Colonic mucosa (tissue), 4 donors: ENCODE results near the gene ST3GAL3. TPM values are rescaled to one million over a fixed set of nuclear protein-coding genes. Genes with fewer than 3 reads are reported as not detected.

Experiments
- DNase-seq: peaks from one replicate; pipeline ENCODE4 v3.0.0-alpha.2; 2020
- H3K27ac ChIP-seq: fragments of 200-600 bp; one replicate; pipeline ENCODE4 v1.8.0; 2021
- H3K27me3 ChIP-seq: fragments of 200-600 bp; one replicate; pipeline ENCODE4 v1.8.0; 2021
- H3K36me3 ChIP-seq: fragments of 200-600 bp; one replicate; pipeline ENCODE4 v1.8.0; 2021
- H3K4me1 ChIP-seq: fragments of 200-600 bp; one replicate; pipeline ENCODE4 v1.8.0; 2021; ENCODE audit warnings: mild to moderate bottlenecking
- H3K4me3 ChIP-seq: fragments of 200-600 bp; one replicate; pipeline ENCODE4 v1.8.0; 2021
- H3K9ac ChIP-seq, 2 donors: one replicate each; pipeline ENCODE4 v1.7.0; 2013; ENCODE audit warnings: control low read depth in 2 of 2, low read depth in 2 of 2, low read length in 2 of 2
- H3K9me3 ChIP-seq: fragments of 200-600 bp; one replicate; pipeline ENCODE4 v1.8.0; 2021
- CTCF ChIP-seq: fragments of 200-600 bp; IDR thresholded peaks from one replicate; pipeline ENCODE4 v1.8.0; 2022; ENCODE audit warnings: antibody characterized with exemption, mild to moderate bottlenecking
- intact Hi-C: fragments of 100-400 bp; cut with DNase I; formaldehyde crosslinking; loops from one replicate; pipeline ENCODE4 v1.14.1; 2022
- total RNA-seq, 2 donors: library from RNA; stranded (reverse); fragmentation: NEBNext Ultra II Directional in 1 of 2; extraction: Animal tissue kit (Norgen Biotek cat#: 25700) in 1 of 2; gene quantifications; one replicate each; pipeline ENCODE4 v1.2.1, GENCODE V29; 2021
- donor health status: healthy.
- donor health status: DM: no; HTN: no; CAD: no.
- donor health status: DM: no; HTN: no; CAD: no.

The ST3GAL3 gene
- total RNA-seq, 2 donors from 2014 or later, result 5.1 to 6.0 TPM

GRCh38 chr1:43803105-43803504, 95.8 kb downstream of the ST3GAL3 start:
- Histone ChIP-seq H3K27ac (no peak overlapping the region), H3K4me3 (no peak overlapping the region), H3K9ac (no peak overlapping the region), H3K9me3 (no peaks in the 10 kb centered on the region), H3K4me1 (no peaks in the 10 kb centered on the region), H3K27me3 (no peaks in the 10 kb centered on the region), H3K36me3 (no peaks in the 10 kb centered on the region)
- no peak for TF ChIP-seq CTCF
- intact Hi-C loops, result no loop called here
- DNase-seq, result no peak

DNA sequence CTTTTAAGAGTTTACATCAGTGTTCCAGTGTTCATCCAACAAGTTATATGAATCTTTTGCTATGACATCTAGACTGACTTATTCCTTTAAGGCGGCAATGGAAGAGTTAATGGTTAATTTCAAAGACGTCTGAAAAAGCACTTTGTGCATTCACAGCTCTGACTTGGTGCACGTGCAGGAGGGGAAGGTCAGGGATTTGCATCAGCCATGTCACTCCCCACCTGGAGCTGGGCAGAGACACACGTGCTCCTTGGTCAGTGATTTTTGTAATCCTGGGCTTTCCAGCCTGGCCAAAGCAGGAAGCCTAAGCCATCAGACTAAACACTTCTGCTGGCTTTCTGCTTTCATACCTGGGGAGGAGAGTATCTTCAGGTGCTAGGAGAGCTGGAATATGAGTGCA, 96.3 kb downstream of the ST3GAL3 start:
- Histone ChIP-seq H3K9me3 (no peaks in the 10 kb centered on the region), H3K9ac (no peak overlapping the region), H3K4me1 (no peaks in the 10 kb centered on the region), H3K27ac (no peak overlapping the region), H3K36me3 (no peaks in the 10 kb centered on the region), H3K27me3 (no peaks in the 10 kb centered on the region), H3K4me3 (no peak overlapping the region)
- intact Hi-C loops, result no loop called here
- DNase-seq, result no peak
- no peak for TF ChIP-seq CTCF

DNA sequence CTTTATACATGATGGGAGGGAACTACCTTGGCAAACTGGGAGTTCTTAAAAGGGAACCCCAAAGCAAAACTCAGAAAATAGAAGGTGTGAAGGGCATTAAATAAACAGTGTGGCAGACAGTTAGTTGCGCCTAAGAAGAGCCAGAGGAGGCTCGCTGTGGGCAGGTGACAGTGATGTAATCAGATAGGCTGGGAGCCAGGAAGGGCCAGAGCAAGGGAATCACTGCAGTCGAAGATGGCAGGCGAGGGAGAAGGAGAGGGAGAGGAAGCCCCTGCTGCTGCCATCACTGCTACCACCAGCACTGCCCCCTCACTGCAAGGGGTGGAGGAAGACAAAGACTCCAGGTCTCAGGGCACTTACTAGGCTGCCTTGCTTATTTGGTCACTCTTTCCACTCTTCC, 97.2 kb downstream of the ST3GAL3 start:
- intact Hi-C loops, result no loop called here
- no peak for DNase-seq
- Histone ChIP-seq H3K36me3 (no peaks in the 10 kb centered on the region), H3K4me3 (no peak overlapping the region), H3K9me3 (no peaks in the 10 kb centered on the region), H3K27me3 (no peaks in the 10 kb centered on the region), H3K4me1 (no peaks in the 10 kb centered on the region), H3K9ac (no peak overlapping the region), H3K27ac (no peak overlapping the region)
- no peak for TF ChIP-seq CTCF

- Histone ChIP-seq H3K4me1 (no peaks in the 10 kb centered on the region), H3K27me3 (no peaks in the 10 kb centered on the region), H3K27ac (no peak overlapping the region), H3K36me3 (no peaks in the 10 kb centered on the region), H3K9me3 (no peaks in the 10 kb centered on the region), H3K4me3 (no peak overlapping the region), H3K9ac (no peak overlapping the region)
- DNase-seq, result no peak
- no peak for TF ChIP-seq CTCF
- intact Hi-C loops, result no loop called here
Measured at GRCh38 chr1:43805340-43805739, 98.0 kb downstream of the ST3GAL3 start.

DNA sequence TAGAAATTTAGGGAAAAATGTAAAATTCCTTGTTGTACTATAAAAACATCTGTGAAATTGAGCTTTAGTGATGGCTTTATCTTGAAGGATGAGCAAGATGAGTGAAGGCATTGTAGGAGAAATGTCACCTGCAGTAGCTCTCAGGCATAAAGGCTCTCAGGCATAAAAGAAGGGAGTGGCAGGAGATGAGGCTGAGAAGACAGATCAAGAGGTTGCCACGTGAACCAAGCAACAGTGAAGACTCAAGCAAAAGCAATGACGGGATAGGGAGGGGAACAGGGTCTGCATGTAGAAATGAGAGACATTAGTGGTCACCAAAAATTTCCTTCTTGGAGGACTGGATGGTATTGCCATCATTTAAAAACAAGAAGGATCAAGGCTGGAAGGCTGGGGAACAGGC, 98.8 kb downstream of the ST3GAL3 start:
- H3K9ac ChIP-seq, result no peak overlapping the region

More for the DNA sequence above, 98.8 kb downstream of the ST3GAL3 start:
- Histone ChIP-seq H3K27ac (no peak overlapping the region), H3K4me1 (no peaks in the 10 kb centered on the region), H3K36me3 (no peaks in the 10 kb centered on the region), H3K4me3 (no peak overlapping the region), H3K27me3 (no peaks in the 10 kb centered on the region), H3K9me3 (no peaks in the 10 kb centered on the region)
- no peak for TF ChIP-seq CTCF
- intact Hi-C loops, result no loop called here
- no peak for DNase-seq
